ENCODE results near the gene ZNF385C.

ZNF385C gene

GRCh38 chr17:42062681-42063080 is 35.6 kb downstream of the ZNF385C start:
- Histone ChIP-seq H4K5ac (ENCODE audit: low read length) (no peak overlapping the region), H3K9ac (ENCODE audit: low read length) (no peak overlapping the region), H3K79me2 (ENCODE audit: control insufficient read depth, insufficient read depth, low read length) (no peaks in the 10 kb centered on the region), H2BK5ac (ENCODE audit: low read length) (no peak overlapping the region), H2BK15ac (replicated peaks; ENCODE audit: low read depth) (no peak overlapping the region), H3K27me3 (ENCODE audit: insufficient read depth, low read length, poor library complexity) (no peaks in the 10 kb centered on the region), H3K4me3 (ENCODE audit: low read length) (no peak overlapping the region), H2BK120ac (ENCODE audit: low read depth, low read length) (no peak overlapping the region), H3K4me1 (ENCODE audit: control insufficient read depth, low read depth, low read length) (no peaks in the 10 kb centered on the region), H3K36me3 (ENCODE audit: control insufficient read depth, insufficient read depth, low read length) (no peaks in the 10 kb centered on the region), H3K4me2 (ENCODE audit: low read length) (no peak overlapping the region), H3K79me1 (ENCODE audit: low read length) (no peaks in the 10 kb centered on the region), H4K8ac (ENCODE audit: low read depth, low read length) (no peak overlapping the region), H3K4ac (ENCODE audit: low read depth, low read length) (no peak overlapping the region), H3K18ac (ENCODE audit: low read length) (no peak overlapping the region), H3K56ac (ENCODE audit: low read length) (no peak overlapping the region), H3K23ac (ENCODE audit: low read length) (no peak overlapping the region), H2AK5ac (ENCODE audit: low read length) (no peak overlapping the region), H3K27ac (ENCODE audit: low read depth, low read length) (no peak overlapping the region)
- DNase-seq, result no peak
- WGBS (ENCODE audit: extremely low coverage, insufficient coverage, low lambda C conversion rate), result no CpG with 5 or more reads among the region's 14 CpGs

- H2BK15ac ChIP-seq (replicated peaks; ENCODE audit: low read depth), result no peak overlapping the region
- no peak overlapping the region for H3K4me3 ChIP-seq (ENCODE audit: low read length)
- no peak overlapping the region for H2BK120ac ChIP-seq (ENCODE audit: low read depth, low read length)
- no CpG with 5 or more reads among the region's 5 CpGs for WGBS (ENCODE audit: extremely low coverage, insufficient coverage, low lambda C conversion rate)
- H2AK5ac ChIP-seq (ENCODE audit: low read length), result no peak overlapping the region
- H3K4ac ChIP-seq (ENCODE audit: low read depth, low read length), result no peak overlapping the region
- H2BK5ac ChIP-seq (ENCODE audit: low read length), result no peak overlapping the region
- no peak overlapping the region for H3K27ac ChIP-seq (ENCODE audit: low read depth, low read length)
- H3K79me2 ChIP-seq (ENCODE audit: control insufficient read depth, insufficient read depth, low read length), result no peaks in the 10 kb centered on the region
- H3K23ac ChIP-seq (ENCODE audit: low read length), result no peak overlapping the region
- no peak for DNase-seq
- H3K27me3 ChIP-seq (ENCODE audit: insufficient read depth, low read length, poor library complexity), result no peaks in the 10 kb centered on the region
- H3K18ac ChIP-seq (ENCODE audit: low read length), result no peak overlapping the region
- no peaks in the 10 kb centered on the region for H3K36me3 ChIP-seq (ENCODE audit: control insufficient read depth, insufficient read depth, low read length)
- no peak overlapping the region for H4K5ac ChIP-seq (ENCODE audit: low read length)
- H3K79me1 ChIP-seq (ENCODE audit: low read length), result no peaks in the 10 kb centered on the region
- no peak overlapping the region for H3K9ac ChIP-seq (ENCODE audit: low read length)
- H3K4me2 ChIP-seq (ENCODE audit: low read length), result no peak overlapping the region
- no peak overlapping the region for H4K8ac ChIP-seq (ENCODE audit: low read depth, low read length)
- H3K56ac ChIP-seq (ENCODE audit: low read length), result no peak overlapping the region
- H3K4me1 ChIP-seq (ENCODE audit: control insufficient read depth, low read depth, low read length), result no peaks in the 10 kb centered on the region
Measured at GRCh38 chr17:42061646-42062487, 36.4 kb downstream of the ZNF385C start.

DNA sequence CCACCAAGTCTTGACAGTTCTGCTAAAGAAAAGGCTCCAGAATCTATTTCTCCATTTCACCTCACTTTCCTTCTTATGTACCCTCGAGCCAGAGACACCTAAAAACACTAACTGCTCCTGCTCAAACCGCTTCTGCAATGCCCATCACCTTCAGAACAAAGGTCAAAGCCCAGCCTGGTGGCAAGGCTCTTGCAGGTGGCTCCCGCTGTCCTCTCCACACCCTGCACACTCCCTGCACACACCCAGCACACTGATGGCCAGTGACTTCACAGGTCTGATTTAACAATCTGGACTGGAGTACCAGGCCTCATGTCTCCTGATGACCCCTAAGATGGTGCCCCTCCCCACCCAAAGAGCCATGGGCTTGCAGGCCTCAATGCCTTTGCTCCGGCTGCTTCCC is 38.0 kb downstream of the ZNF385C start:
- H2BK120ac ChIP-seq (ENCODE audit: low read depth, low read length), result no peak overlapping the region
- H2AK5ac ChIP-seq (ENCODE audit: low read length), result no peak overlapping the region
- no peaks in the 10 kb centered on the region for H3K79me2 ChIP-seq (ENCODE audit: control insufficient read depth, insufficient read depth, low read length)
- no peak overlapping the region for H3K4me2 ChIP-seq (ENCODE audit: low read length)
- no peak overlapping the region for H4K5ac ChIP-seq (ENCODE audit: low read length)
- H3K79me1 ChIP-seq (ENCODE audit: low read length), result no peaks in the 10 kb centered on the region
- no peak overlapping the region for H2BK5ac ChIP-seq (ENCODE audit: low read length)
- H3K4me3 ChIP-seq (ENCODE audit: low read length), result no peak overlapping the region
- no peak overlapping the region for H4K8ac ChIP-seq (ENCODE audit: low read depth, low read length)
- H3K4me1 ChIP-seq (ENCODE audit: control insufficient read depth, low read depth, low read length), result peaks cover 1% of the 10 kb centered on the region
- no peak overlapping the region for H3K18ac ChIP-seq (ENCODE audit: low read length)
- H3K9ac ChIP-seq (ENCODE audit: low read length), result no peak overlapping the region
- H2BK15ac ChIP-seq (replicated peaks; ENCODE audit: low read depth), result no peak overlapping the region
- no peak overlapping the region for H3K27ac ChIP-seq (ENCODE audit: low read depth, low read length)
- no peaks in the 10 kb centered on the region for H3K27me3 ChIP-seq (ENCODE audit: insufficient read depth, low read length, poor library complexity)
- no peak overlapping the region for H3K56ac ChIP-seq (ENCODE audit: low read length)
- no peaks in the 10 kb centered on the region for H3K36me3 ChIP-seq (ENCODE audit: control insufficient read depth, insufficient read depth, low read length)
- WGBS (ENCODE audit: extremely low coverage, insufficient coverage, low lambda C conversion rate), result no CpG with 5 or more reads among the region's 4 CpGs
- no peak overlapping the region for H3K4ac ChIP-seq (ENCODE audit: low read depth, low read length)
- no peak for DNase-seq
- H3K23ac ChIP-seq (ENCODE audit: low read length), result no peak overlapping the region

DNA sequence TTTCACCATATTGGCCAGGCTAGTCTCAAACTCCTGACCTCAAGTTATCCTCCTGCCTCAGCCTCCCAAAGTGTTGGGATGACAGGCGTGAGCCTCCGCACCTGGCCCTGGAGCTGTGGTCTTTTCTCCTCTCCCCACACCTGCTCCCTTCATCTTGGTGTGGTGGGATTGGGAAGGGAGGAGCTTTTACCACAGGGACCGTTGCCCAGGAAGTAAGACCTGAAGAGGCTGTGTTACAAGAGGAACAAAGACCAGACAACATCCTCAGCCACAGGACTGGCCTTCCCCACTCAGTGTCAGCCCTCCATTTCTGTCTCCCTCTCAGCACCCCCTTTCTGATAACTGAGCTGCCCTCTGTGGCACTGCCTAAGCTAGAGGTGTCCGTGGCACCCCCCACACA is 38.5 kb downstream of the ZNF385C start:
- Histone ChIP-seq H2BK15ac (replicated peaks; ENCODE audit: low read depth) (no peak overlapping the region), H3K9ac (ENCODE audit: low read length) (no peak overlapping the region), H2AK5ac (ENCODE audit: low read length) (no peak overlapping the region)

GRCh38 chr17:42058063-42058462 is 40.2 kb downstream of the ZNF385C start:
- no peak overlapping the region for H3K9ac ChIP-seq (ENCODE audit: low read length)
- DNase-seq, result no peak
- H2AK5ac ChIP-seq (ENCODE audit: low read length), result no peak overlapping the region
- H3K36me3 ChIP-seq (ENCODE audit: control insufficient read depth, insufficient read depth, low read length), result no peaks in the 10 kb centered on the region
- no peak overlapping the region for H4K8ac ChIP-seq (ENCODE audit: low read depth, low read length)
- no peak overlapping the region for H3K4me2 ChIP-seq (ENCODE audit: low read length)
- H3K79me1 ChIP-seq (ENCODE audit: low read length), result no peaks in the 10 kb centered on the region
- no peak overlapping the region for H2BK15ac ChIP-seq (replicated peaks; ENCODE audit: low read depth)
- H3K4me3 ChIP-seq (ENCODE audit: low read length), result no peak overlapping the region
- no peak overlapping the region for H3K27ac ChIP-seq (ENCODE audit: low read depth, low read length)
- H3K4ac ChIP-seq (ENCODE audit: low read depth, low read length), result no peak overlapping the region
- no peak overlapping the region for H3K56ac ChIP-seq (ENCODE audit: low read length)
- no peak overlapping the region for H2BK5ac ChIP-seq (ENCODE audit: low read length)
- no peak overlapping the region for H3K18ac ChIP-seq (ENCODE audit: low read length)
- WGBS (ENCODE audit: extremely low coverage, insufficient coverage, low lambda C conversion rate), result no CpG with 5 or more reads among the region's 7 CpGs
- no peak overlapping the region for H3K23ac ChIP-seq (ENCODE audit: low read length)
- no peaks in the 10 kb centered on the region for H3K27me3 ChIP-seq (ENCODE audit: insufficient read depth, low read length, poor library complexity)
- peaks cover 2% of the 10 kb centered on the region for H3K4me1 ChIP-seq (ENCODE audit: control insufficient read depth, low read depth, low read length)
- no peak overlapping the region for H4K5ac ChIP-seq (ENCODE audit: low read length)
- H3K79me2 ChIP-seq (ENCODE audit: control insufficient read depth, insufficient read depth, low read length), result no peaks in the 10 kb centered on the region
- no peak overlapping the region for H2BK120ac ChIP-seq (ENCODE audit: low read depth, low read length)

More for the DNA sequence above, 38.5 kb downstream of the ZNF385C start:
- Histone ChIP-seq H3K4me3 (ENCODE audit: low read length) (no peak overlapping the region), H2BK5ac (ENCODE audit: low read length) (no peak overlapping the region), H3K27me3 (ENCODE audit: insufficient read depth, low read length, poor library complexity) (no peaks in the 10 kb centered on the region), H3K4ac (ENCODE audit: low read depth, low read length) (no peak overlapping the region), H4K8ac (ENCODE audit: low read depth, low read length) (no peak overlapping the region), H3K23ac (ENCODE audit: low read length) (no peak overlapping the region), H3K36me3 (ENCODE audit: control insufficient read depth, insufficient read depth, low read length) (no peaks in the 10 kb centered on the region), H3K56ac (ENCODE audit: low read length) (peak overlapping the region; percentile 42), H4K5ac (ENCODE audit: low read length) (no peak overlapping the region), H3K4me1 (ENCODE audit: control insufficient read depth, low read depth, low read length) (peaks cover 2% of the 10 kb centered on the region), H3K18ac (ENCODE audit: low read length) (no peak overlapping the region), H3K4me2 (ENCODE audit: low read length) (no peak overlapping the region), H2BK120ac (ENCODE audit: low read depth, low read length) (no peak overlapping the region), H3K79me2 (ENCODE audit: control insufficient read depth, insufficient read depth, low read length) (no peaks in the 10 kb centered on the region), H3K27ac (ENCODE audit: low read depth, low read length) (no peak overlapping the region), H3K79me1 (ENCODE audit: low read length) (no peaks in the 10 kb centered on the region)
- DNase-seq, result no peak
- WGBS (ENCODE audit: extremely low coverage, insufficient coverage, low lambda C conversion rate), result no CpG with 5 or more reads among the region's 4 CpGs

- H2BK15ac ChIP-seq (replicated peaks; ENCODE audit: low read depth), result no peak overlapping the region
- no peak overlapping the region for H2AK5ac ChIP-seq (ENCODE audit: low read length)
- no CpG with 5 or more reads among the region's 3 CpGs for WGBS (ENCODE audit: extremely low coverage, insufficient coverage, low lambda C conversion rate)
- H3K18ac ChIP-seq (ENCODE audit: low read length), result no peak overlapping the region
- H3K4ac ChIP-seq (ENCODE audit: low read depth, low read length), result no peak overlapping the region
- H3K4me3 ChIP-seq (ENCODE audit: low read length), result no peak overlapping the region
- no peak for DNase-seq
- no peaks in the 10 kb centered on the region for H3K79me2 ChIP-seq (ENCODE audit: control insufficient read depth, insufficient read depth, low read length)
- no peaks in the 10 kb centered on the region for H3K79me1 ChIP-seq (ENCODE audit: low read length)
- no peaks in the 10 kb centered on the region for H3K27me3 ChIP-seq (ENCODE audit: insufficient read depth, low read length, poor library complexity)
- no peak overlapping the region for H2BK5ac ChIP-seq (ENCODE audit: low read length)
- no peak overlapping the region for H3K27ac ChIP-seq (ENCODE audit: low read depth, low read length)
- H3K4me2 ChIP-seq (ENCODE audit: low read length), result no peak overlapping the region
- no peak overlapping the region for H3K56ac ChIP-seq (ENCODE audit: low read length)
- H2BK120ac ChIP-seq (ENCODE audit: low read depth, low read length), result no peak overlapping the region
- no peak overlapping the region for H3K9ac ChIP-seq (ENCODE audit: low read length)
- no peak overlapping the region for H4K8ac ChIP-seq (ENCODE audit: low read depth, low read length)
- peaks cover 2% of the 10 kb centered on the region for H3K4me1 ChIP-seq (ENCODE audit: control insufficient read depth, low read depth, low read length)
- H3K36me3 ChIP-seq (ENCODE audit: control insufficient read depth, insufficient read depth, low read length), result no peaks in the 10 kb centered on the region
- no peak overlapping the region for H3K23ac ChIP-seq (ENCODE audit: low read length)
- no peak overlapping the region for H4K5ac ChIP-seq (ENCODE audit: low read length)
Measured at GRCh38 chr17:42056635-42057034, 41.6 kb downstream of the ZNF385C start.

Measured in mesendoderm (in vitro differentiated cells).